ENCODE measurements around the gene TBC1D1.

Gene TBC1D1

DNA sequence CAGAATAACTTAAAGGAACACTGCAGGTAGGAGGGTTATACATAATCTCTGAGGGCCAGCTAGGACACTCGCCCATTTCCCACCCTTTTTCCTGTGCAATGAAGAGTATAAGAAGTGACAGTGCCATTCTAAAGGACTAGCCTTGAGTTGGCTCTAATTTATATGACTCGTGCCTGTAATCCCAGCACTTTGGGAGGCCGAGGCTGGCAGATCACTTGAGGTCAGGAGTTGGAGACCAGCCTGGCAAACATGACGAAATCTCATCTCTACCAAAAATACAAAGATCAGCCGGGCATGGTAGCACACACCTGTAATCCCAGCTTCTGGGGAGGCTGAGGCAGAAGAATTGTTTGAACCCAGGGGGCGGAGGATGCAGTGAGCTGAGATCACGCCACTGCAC, 4.4 kb downstream of the TBC1D1 start:
- no peak for DNase-seq (ENCODE audit: low read depth)
- no peak overlapping the region for H3K4me3 ChIP-seq (ENCODE audit: low read length)
- TF ChIP-seq, protein P1, sequence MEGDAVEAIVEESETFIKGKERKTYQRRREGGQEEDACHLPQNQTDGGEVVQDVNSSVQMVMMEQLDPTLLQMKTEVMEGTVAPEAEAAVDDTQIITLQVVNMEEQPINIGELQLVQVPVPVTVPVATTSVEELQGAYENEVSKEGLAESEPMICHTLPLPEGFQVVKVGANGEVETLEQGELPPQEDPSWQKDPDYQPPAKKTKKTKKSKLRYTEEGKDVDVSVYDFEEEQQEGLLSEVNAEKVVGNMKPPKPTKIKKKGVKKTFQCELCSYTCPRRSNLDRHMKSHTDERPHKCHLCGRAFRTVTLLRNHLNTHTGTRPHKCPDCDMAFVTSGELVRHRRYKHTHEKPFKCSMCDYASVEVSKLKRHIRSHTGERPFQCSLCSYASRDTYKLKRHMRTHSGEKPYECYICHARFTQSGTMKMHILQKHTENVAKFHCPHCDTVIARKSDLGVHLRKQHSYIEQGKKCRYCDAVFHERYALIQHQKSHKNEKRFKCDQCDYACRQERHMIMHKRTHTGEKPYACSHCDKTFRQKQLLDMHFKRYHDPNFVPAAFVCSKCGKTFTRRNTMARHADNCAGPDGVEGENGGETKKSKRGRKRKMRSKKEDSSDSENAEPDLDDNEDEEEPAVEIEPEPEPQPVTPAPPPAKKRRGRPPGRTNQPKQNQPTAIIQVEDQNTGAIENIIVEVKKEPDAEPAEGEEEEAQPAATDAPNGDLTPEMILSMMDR (IDR thresholded peaks at IDR 0.05; ENCODE audit: insufficient read depth, low read depth, low read length, missing control alignments): no peak

DNA sequence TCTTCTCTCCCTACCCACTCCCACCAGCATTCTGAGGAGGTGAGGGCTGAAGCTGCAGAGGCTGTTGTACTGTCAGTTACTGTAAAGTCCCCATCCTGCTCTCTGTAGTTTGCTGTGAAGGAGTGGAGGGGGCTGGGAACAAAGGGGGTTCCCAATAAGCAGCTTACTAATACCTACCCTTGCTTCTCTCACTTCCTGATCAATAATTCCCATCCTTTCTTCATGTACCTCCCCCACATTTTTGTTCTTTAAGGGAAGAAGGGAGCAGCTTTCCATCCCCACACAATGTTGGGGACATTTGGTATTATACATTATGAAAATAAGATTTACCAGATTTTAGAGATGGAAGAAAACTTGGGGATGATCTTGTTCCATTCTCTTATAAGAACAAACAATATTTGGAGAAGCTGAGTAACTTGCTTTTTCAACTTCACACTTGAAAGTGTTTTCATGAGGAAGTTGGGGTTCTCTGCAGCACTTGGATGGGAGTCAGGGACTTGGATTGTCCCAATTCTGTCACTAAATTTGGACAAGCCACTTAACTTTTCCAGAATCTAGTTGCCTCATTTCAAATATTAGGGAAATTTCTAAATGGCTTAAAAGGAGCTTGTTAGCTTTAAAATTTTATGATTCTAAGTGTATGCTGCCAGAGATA, 5.4 kb downstream of the TBC1D1 start:
- no peak for DNase-seq (ENCODE audit: low read depth)
- TF ChIP-seq, protein P1 (IDR thresholded peaks at IDR 0.05; ENCODE audit: insufficient read depth, low read depth, low read length, missing control alignments): no peak
- H3K4me3 ChIP-seq (ENCODE audit: low read length): no peak overlapping the region

DNA sequence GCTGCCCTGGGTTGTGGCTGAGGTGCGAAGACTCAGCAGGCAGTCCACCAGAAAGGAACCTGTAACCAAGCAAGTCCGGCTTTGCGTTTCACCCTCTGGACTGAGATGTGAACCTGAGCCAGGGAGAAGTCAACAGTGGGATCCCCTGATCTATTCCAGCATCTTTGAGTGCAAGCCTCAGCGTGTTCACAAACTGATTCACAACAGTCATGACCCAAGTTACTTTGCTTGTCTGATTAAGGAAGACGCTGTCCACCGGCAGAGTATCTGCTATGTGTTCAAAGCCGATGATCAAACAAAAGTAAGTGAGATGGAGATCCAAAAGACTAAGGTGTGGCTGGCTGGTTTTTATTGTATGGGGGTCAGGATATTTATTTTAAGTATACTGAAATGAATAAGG, 11.3 kb downstream of the TBC1D1 start:
- no peak overlapping the region for H3K4me3 ChIP-seq (ENCODE audit: low read length)
- TF ChIP-seq, protein P1 (IDR thresholded peaks at IDR 0.05; ENCODE audit: insufficient read depth, low read depth, low read length, missing control alignments): no peak
- DNase-seq (ENCODE audit: low read depth): peak; percentile 57

DNA sequence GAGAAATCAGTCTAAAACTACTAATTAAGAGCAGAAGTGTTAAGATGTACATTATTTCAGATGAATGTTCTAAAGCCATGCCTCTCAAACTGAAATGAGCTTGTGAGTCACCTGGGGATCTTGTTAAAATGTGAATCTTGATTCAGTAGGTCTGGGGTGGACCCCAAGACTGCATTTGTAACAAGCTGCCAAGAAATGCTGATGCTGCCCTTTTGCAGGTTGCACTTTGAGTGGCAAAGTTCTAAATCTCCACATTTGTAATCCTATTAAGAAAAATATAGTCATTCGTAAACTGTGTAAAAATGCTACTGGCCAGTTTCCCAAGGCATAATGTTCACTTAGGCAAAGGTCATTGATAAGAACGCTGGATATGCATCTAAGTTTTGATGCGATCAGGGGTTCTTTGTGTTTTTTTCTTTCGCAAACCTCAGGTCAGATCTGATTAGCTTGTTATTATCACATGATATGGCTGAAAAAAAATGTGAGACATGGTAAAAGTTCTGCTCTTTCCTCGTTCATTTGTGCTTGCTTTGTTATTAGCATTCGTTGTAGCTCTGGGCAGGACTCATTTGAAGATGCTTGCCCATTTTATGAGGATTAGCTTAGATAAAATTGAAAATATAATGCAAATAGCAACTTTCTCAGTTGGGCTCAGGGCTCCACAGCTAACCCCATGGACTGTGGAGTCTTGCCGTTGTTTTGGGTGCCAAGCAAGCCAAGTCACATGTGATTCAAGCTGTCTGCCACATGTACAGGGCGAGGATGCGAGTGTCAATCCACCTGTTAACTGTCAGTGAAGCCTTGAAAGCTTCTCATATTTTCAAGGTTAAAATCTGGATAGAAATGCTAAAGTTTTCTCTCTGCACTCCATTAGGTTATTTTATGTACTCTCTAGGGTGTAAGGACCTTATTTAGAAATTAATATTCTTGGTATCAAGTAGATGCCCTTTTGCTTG, 12.1 kb downstream of the TBC1D1 start:
- TF ChIP-seq, protein P1 (IDR thresholded peaks at IDR 0.05; ENCODE audit: insufficient read depth, low read depth, low read length, missing control alignments): no peak
- no peak overlapping the region for H3K4me3 ChIP-seq (ENCODE audit: low read length)
- DNase-seq (ENCODE audit: low read depth): no peak

DNA sequence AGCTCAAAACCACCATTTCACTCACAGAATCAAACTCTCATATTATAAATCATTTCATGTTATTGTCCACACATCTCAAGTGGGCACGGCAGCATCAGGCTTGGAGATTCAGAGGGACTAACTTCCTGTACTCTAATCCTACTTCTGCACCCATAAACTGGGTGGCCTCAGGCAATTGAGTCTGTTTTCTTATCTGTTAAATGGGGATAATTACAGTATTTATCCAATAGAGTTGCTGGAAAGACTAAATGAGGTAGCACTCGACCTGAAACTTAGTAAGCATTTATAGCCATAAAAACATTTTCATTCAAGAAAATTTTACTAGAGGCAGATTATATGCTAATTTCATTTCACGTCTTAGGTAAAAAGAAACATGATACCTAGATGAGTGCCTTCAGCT, 13.0 kb downstream of the TBC1D1 start:
- no peak for DNase-seq (ENCODE audit: low read depth)
- TF ChIP-seq, protein P1 (IDR thresholded peaks at IDR 0.05; ENCODE audit: insufficient read depth, low read depth, low read length, missing control alignments): no peak
- H3K4me3 ChIP-seq (ENCODE audit: low read length): no peak overlapping the region

DNA sequence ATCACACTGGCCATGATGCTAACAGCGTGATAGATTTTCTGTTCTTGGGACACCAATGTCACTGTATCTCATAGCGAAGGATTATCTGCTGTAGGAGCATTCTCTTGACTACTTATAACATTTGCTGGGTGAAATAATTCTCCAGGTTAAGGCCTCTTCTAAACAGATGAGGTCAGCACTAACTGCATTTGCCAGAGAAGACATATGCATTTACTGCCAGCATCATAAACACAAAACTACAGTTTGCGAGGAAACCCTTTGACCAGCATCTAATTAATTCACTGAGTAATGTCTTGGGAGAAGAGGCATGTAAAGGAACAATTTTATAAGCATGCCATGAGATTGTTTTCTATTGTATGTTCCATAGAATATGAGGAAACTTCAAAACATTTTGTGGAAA, 13.9 kb downstream of the TBC1D1 start:
- TF ChIP-seq, protein P1 (IDR thresholded peaks at IDR 0.05; ENCODE audit: insufficient read depth, low read depth, low read length, missing control alignments): no peak
- H3K4me3 ChIP-seq (ENCODE audit: low read length): no peak overlapping the region
- DNase-seq (ENCODE audit: low read depth): no peak
